A549 treated with AZD9567 at 1 μM for 4 hours (cell line): ENCODE measurements around the gene OR10K2. TPM values are rescaled to one million over a fixed set of nuclear protein-coding genes. Genes with fewer than 3 reads are reported as not detected.

Experiments
- total RNA-seq: library from RNA; stranded (reverse); fragments of 200-300 nt; extraction: Qiagen RNA extraction; gene quantifications from 5 replicates; pipeline ENCODE4 v1.2.3, GENCODE V29; 2022; ENCODE audit not compliant: insufficient read depth

Gene OR10K2
- total RNA-seq, result not detected in 5 replicates

GRCh38 chr1:158426137-158426536 is at the start of gene OR10K2:
TSS of gene OR10K2 (minus strand) at chr1:158426237. CDS start at chr1:158420866, 5,371 bp downstream.

GRCh38 chr1:158471920-158472319 is 45.9 kb upstream of the OR10K2 start, which contains the start of gene OR10R2:
TSS of gene OR10R2 (plus strand) at chr1:158472220. CDS start at chr1:158472326, 106 bp downstream.

GRCh38 chr1:158461534-158461933 is 35.5 kb upstream of the OR10K2 start, which contains the start of gene OR10K1:
TSS of gene OR10K1 (plus strand) at chr1:158461834. CDS start at chr1:158465562, 3,728 bp downstream.

GRCh38 chr1:158398818-158399514 is 27.1 kb downstream of the OR10K2 start, which contains the start of gene OR10T2:
TSS of gene OR10T2 (minus strand) at chr1:158399466. CDS start at chr1:158399466, 0 bp downstream.

Other genes with a start within 250 kb of the OR10K2 start
- 0.05 to 0.06 TPM in 2 of 5 replicates, not detected in the others for gene CD1D, start 245.3 kb downstream of the OR10K2 start, total RNA-seq
- not detected in 5 replicates for gene CD1A, start 171.8 kb downstream of the OR10K2 start, total RNA-seq
- not detected in 5 replicates for gene CD1C, start 136.3 kb downstream of the OR10K2 start, total RNA-seq
- gene CD1B, start 94.7 kb downstream of the OR10K2 start, total RNA-seq, result not detected in 5 replicates
- gene CD1E, start 72.3 kb downstream of the OR10K2 start, total RNA-seq, result not detected in 5 replicates
- gene OR10T2, start 26.8 kb downstream of the OR10K2 start, total RNA-seq, result not detected in 5 replicates
- not detected in 5 replicates for gene OR10K1, start 35.6 kb upstream of the OR10K2 start, total RNA-seq
- gene OR10R2, start 46.0 kb upstream of the OR10K2 start, total RNA-seq, result not detected in 5 replicates
- not detected in 5 replicates for gene OR6Y1, start 128.2 kb upstream of the OR10K2 start, total RNA-seq
- not detected in 5 replicates for gene OR6P1, start 144.3 kb upstream of the OR10K2 start, total RNA-seq
- gene OR10X1, start 153.7 kb upstream of the OR10K2 start, total RNA-seq, result not detected in 5 replicates
- not detected in 5 replicates for gene OR10Z1, start 179.0 kb upstream of the OR10K2 start, total RNA-seq